Chondrocyte (in vitro differentiated cells): ENCODE data around the gene C9orf72. TPM values are rescaled to one million over a fixed set of nuclear protein-coding genes. Genes with fewer than 3 reads are reported as not detected.

Experiments used
- DNase-seq: peaks from one replicate; pipeline ENCODE4 v3.0.0; 2021; ENCODE audit warnings: mixed read lengths, low spot score
- H3K27ac Mint-ChIP-seq: one replicate; pipeline ENCODE4 v1.8.0; 2021; ENCODE audit warnings: mild to moderate bottlenecking, moderate library complexity, mixed read lengths; ENCODE audit not compliant: unreplicated experiment
- H3K27me3 Mint-ChIP-seq: 2 replicates; pipeline ENCODE4 v1.8.0; 2021; ENCODE audit warnings: low read depth, mixed read lengths
- H3K36me3 Mint-ChIP-seq: 2 replicates; pipeline ENCODE4 v1.8.0; 2021; ENCODE audit warnings: low read depth, mixed read lengths
- H3K4me1 Mint-ChIP-seq: 2 replicates; pipeline ENCODE4 v1.8.0; 2021; ENCODE audit warnings: low read depth, mild to moderate bottlenecking, mixed read lengths
- H3K4me3 Mint-ChIP-seq: one replicate; pipeline ENCODE4 v1.8.0; 2021; ENCODE audit warnings: mild to moderate bottlenecking, moderate library complexity, mixed read lengths; ENCODE audit not compliant: unreplicated experiment
- H3K9me3 Mint-ChIP-seq: 2 replicates; pipeline ENCODE4 v1.8.0; 2021; ENCODE audit warnings: low read depth, mixed read lengths
- CTCF ChIP-seq: fragments of 200-600 bp; sonication (generic); IDR thresholded peaks from 2 replicates; pipeline ENCODE4 v1.5.0; 2021; ENCODE audit warnings: antibody characterized with exemption, mild to moderate bottlenecking, moderate library complexity
- total RNA-seq: library from RNA; stranded (reverse); gene quantifications from 3 replicates; pipeline ENCODE4 v1.2.1, GENCODE V29; 2021

The C9orf72 gene
- total RNA-seq, 1 donor from 2014 or later, result 9.4 TPM

GRCh38 chr9:27561685-27562084 is 11.6 kb downstream of the C9orf72 start:
- no peak for TF ChIP-seq CTCF
- H3K27me3 Mint-ChIP-seq, result no peaks in the 10 kb centered on the region
- no peak for DNase-seq
- no peak overlapping the region for H3K27ac Mint-ChIP-seq
- no peaks in the 10 kb centered on the region for H3K4me1 Mint-ChIP-seq
- no peak overlapping the region for H3K4me3 Mint-ChIP-seq
- H3K36me3 Mint-ChIP-seq, result peaks cover 3% of the 10 kb centered on the region
- no peaks in the 10 kb centered on the region for H3K9me3 Mint-ChIP-seq

GRCh38 chr9:27560457-27560856 is 12.8 kb downstream of the C9orf72 start:
- no peak for DNase-seq
- H3K4me3 Mint-ChIP-seq, result no peak overlapping the region
- no peak for TF ChIP-seq CTCF
- no peak overlapping the region for H3K27ac Mint-ChIP-seq
- H3K27me3 Mint-ChIP-seq, result no peaks in the 10 kb centered on the region
- H3K9me3 Mint-ChIP-seq, result no peaks in the 10 kb centered on the region
- H3K4me1 Mint-ChIP-seq, result no peaks in the 10 kb centered on the region
- H3K36me3 Mint-ChIP-seq, result peaks cover 3% of the 10 kb centered on the region

GRCh38 chr9:27558307-27558706 is 15.0 kb downstream of the C9orf72 start:
- Mint-ChIP-seq H3K9me3 (no peaks in the 10 kb centered on the region), H3K4me1 (no peaks in the 10 kb centered on the region), H3K27me3 (no peaks in the 10 kb centered on the region), H3K36me3 (peaks cover 12% of the 10 kb centered on the region), H3K27ac (no peak overlapping the region), H3K4me3 (no peak overlapping the region)
- DNase-seq, result no peak
- no peak for TF ChIP-seq CTCF

- no peak for TF ChIP-seq CTCF
- Mint-ChIP-seq H3K4me1 (no peaks in the 10 kb centered on the region), H3K4me3 (no peak overlapping the region), H3K27me3 (no peaks in the 10 kb centered on the region), H3K27ac (no peak overlapping the region), H3K9me3 (no peaks in the 10 kb centered on the region), H3K36me3 (peaks cover 11% of the 10 kb centered on the region)
- no peak for DNase-seq
Measured at GRCh38 chr9:27556470-27556869, 16.8 kb downstream of the C9orf72 start.

- DNase-seq, result no peak
- Mint-ChIP-seq H3K36me3 (peaks cover 11% of the 10 kb centered on the region), H3K27ac (no peak overlapping the region), H3K4me3 (no peak overlapping the region), H3K4me1 (no peaks in the 10 kb centered on the region), H3K9me3 (no peaks in the 10 kb centered on the region), H3K27me3 (no peaks in the 10 kb centered on the region)
- no peak for TF ChIP-seq CTCF
Measured at GRCh38 chr9:27554712-27555111, 18.6 kb downstream of the C9orf72 start.
